ENCODE measurements around the gene CAMSAP2. TPM values are rescaled to one million over a fixed set of nuclear protein-coding genes. Genes with fewer than 3 reads are reported as not detected.

CAMSAP2 gene
- total and polyA plus RNA-seq, 2 of the 8 experiments (the other 6 are each of a cell fraction or from before 2014, with no cell fraction given): 4.2 to 27.6 TPM

DNA sequence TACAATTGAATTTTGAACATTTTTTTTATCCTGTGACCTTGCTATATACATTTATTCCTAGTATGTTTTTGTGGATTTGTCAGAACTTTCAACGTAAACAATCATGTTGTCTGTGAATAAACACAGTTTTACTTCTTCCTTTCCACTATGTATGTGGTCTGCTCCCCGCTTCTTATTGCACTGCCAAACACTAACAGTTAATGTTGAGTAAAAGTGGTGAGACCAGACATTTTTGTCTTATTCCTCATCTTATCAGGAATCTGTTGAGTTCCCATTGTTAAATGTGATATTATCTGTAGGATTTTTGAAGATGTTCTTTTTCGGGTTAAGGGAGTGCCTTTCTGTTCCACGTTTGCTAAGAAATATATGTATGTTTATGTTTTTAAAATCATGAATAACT, 45.9 kb downstream of the CAMSAP2 start:
- DNase-seq (ENCODE audit: low read depth in 1 of 2, low spot score in 2 of 2) (no peak), FAIRE-seq (no peak)
- Histone ChIP-seq H4K91ac (replicated peaks; ENCODE audit: insufficient read length, low read length) (no peak overlapping the region), H2BK120ac (replicated peaks; ENCODE audit: low read depth, low read length) (no peak overlapping the region), H3K79me2 (ENCODE audit: control insufficient read depth in 1 of 2, insufficient read depth in 2 of 2, low read length in 2 of 2) (peaks cover 0 to 10% of the 10 kb centered on the region in 2 experiments; a peak in 2 of 4 replicates), H3K79me1 (ENCODE audit: low read depth, low read length) (no peaks in the 10 kb centered on the region; the same call in 1 of the 2 replicates), H3K4me2 (ENCODE audit: insufficient read depth in 1 of 2, low read depth in 2 of 2, low read length in 2 of 2) (no peak overlapping the region), H4K5ac (ENCODE audit: insufficient read length, low read depth, low read length) (no peak overlapping the region), H2BK12ac (ENCODE audit: low read depth, low read length) (no peak overlapping the region), H2AFZ (ENCODE audit: low read length) (no peak overlapping the region), H3K4ac (replicated peaks; ENCODE audit: insufficient read length, low read depth, low read length) (no peak overlapping the region), H3K36me3 (ENCODE audit: control insufficient read depth in 2 of 4, insufficient read depth in 4 of 4, low read length in 3 of 4) (peaks cover 0 to 15% (median 4%) of the 10 kb centered on the region in 4 experiments; a peak in 3 of 8 replicates), H4K8ac (ENCODE audit: extremely low read depth, insufficient read depth, low read length) (no peak overlapping the region), H3K4me1 (replicated peaks in 1 of 4; ENCODE audit: control insufficient read depth in 3 of 4, insufficient read depth in 4 of 4, low read length in 3 of 4) (peaks cover 0 to 6% (median 1%) of the 10 kb centered on the region in 4 experiments; a peak in 3 of 7 replicates), H3K9ac (replicated peaks in 1 of 4; ENCODE audit: extremely low read depth in 1 of 4, low read depth in 3 of 4, low read length in 3 of 4) (no peak overlapping the region), H4K20me1 (replicated peaks in 1 of 2; ENCODE audit: control insufficient read depth in 1 of 2, insufficient read depth in 2 of 2, low read length in 2 of 2) (no peaks in the 10 kb centered on the region), H3K14ac (ENCODE audit: insufficient read length) (no peak overlapping the region), H3K23ac (ENCODE audit: insufficient read length) (no peak overlapping the region), H3K23me2 (ENCODE audit: low read depth, low read length) (no peaks in the 10 kb centered on the region), H2AK5ac (ENCODE audit: low read depth, low read length) (no peak overlapping the region), H2BK20ac (ENCODE audit: low read length) (no peak overlapping the region), H3K27ac (ENCODE audit: low read depth, low read length) (no peak overlapping the region), H3K9me3 (ENCODE audit: insufficient read depth in 2 of 2, low read depth in 1 of 2, low read length in 1 of 2) (peaks cover 3 to 4% of the 10 kb centered on the region in 2 experiments; a peak in 2 of 4 replicates), H3K18ac (ENCODE audit: extremely low read depth, low read length) (no peak overlapping the region), H3K27me3 (replicated peaks in 1 of 4; ENCODE audit: control insufficient read depth in 3 of 4, extremely low read depth in 1 of 4, insufficient read depth in 3 of 4, low read length in 3 of 4) (no peaks in the 10 kb centered on the region), H3K4me3 (ENCODE audit: extremely low read depth in 1 of 4, insufficient read depth in 2 of 4, low read depth in 3 of 4, low read length in 4 of 4) (no peak overlapping the region), H2BK5ac (ENCODE audit: low read depth, low read length) (no peak overlapping the region), H2BK15ac (ENCODE audit: low read length) (no peak overlapping the region), H3K56ac (replicated peaks; ENCODE audit: insufficient read length, low read depth, low read length) (no peak overlapping the region)
- CTCF ChIA-PET (ENCODE audit: partially characterized antibody): interaction anchor here (0.6 kb wide), 1 partner anchor 162 kb away, joined by 4 read pairs; no protein-coding TSS in a partner anchor
- POLR2A ChIA-PET (ENCODE audit: partially characterized antibody): no interaction called here
- WGBS, 2 experiments (ENCODE audit: extremely low coverage in 1 of 2, insufficient coverage in 1 of 2, insufficient read length in 1 of 2, insufficient replicate concordance in 2 of 2, low coverage in 1 of 2, low lambda C conversion rate in 2 of 2, missing lambda C conversion rate in 1 of 2): 90% methylated on average over 4 of the region's 4 CpGs; no CpG with 5 or more reads in 1 of the 2 experiments
- TF ChIP-seq SIN3A (conservative IDR thresholded peaks at IDR 0.05 in 1 of 2, IDR thresholded peaks at IDR 0.05 in 1 of 2; ENCODE audit: low read depth in 1 of 2, low read length in 2 of 2) (no peak), RAD21 (IDR thresholded peaks at IDR 0.05 in 1 of 2, conservative IDR thresholded peaks at IDR 0.05 in 1 of 2; ENCODE audit: low read depth in 2 of 2, low read length in 2 of 2) (no peak), EP300 (IDR thresholded peaks at IDR 0.05; ENCODE audit: borderline replicate concordance in 1 of 2, low read depth in 2 of 2, low read length in 2 of 2) (no peak), FOSL1 (IDR thresholded peaks at IDR 0.05; ENCODE audit: insufficient read depth, low read depth, low read length) (no peak), TEAD4 (IDR thresholded peaks at IDR 0.05; ENCODE audit: low read depth, low read length) (no peak)
